ENCODE results near the gene NSD1.
"Not testable (repeated sequence)": the region's sequence is repeated elsewhere in the genome, so short reads cannot be mapped to it uniquely, and the experiment has no call there.

Gene NSD1

GRCh38 chr5:177300236-177300880 lies 166.8 kb downstream of the NSD1 start:
- peak overlapping the region; percentile 92 for H3K27ac Mint-ChIP-seq
- peak overlapping the region; percentile 66 to 69 for H3K4me3 Mint-ChIP-seq
- H3K36me3 Mint-ChIP-seq, result peaks cover 22 to 51% of the 10 kb centered on the region in 2 donors
- ATAC-seq (replicated peaks) (peak; percentile 77), DNase-seq (peak; percentile 74)
- H3K4me1 Mint-ChIP-seq, result peaks cover 60 to 81% of the 10 kb centered on the region in 2 donors
- no peaks in the 10 kb centered on the region for H3K9me3 Mint-ChIP-seq
- H3K27me3 Mint-ChIP-seq, result no peaks in the 10 kb centered on the region

- Mint-ChIP-seq H3K9me3 (no peaks in the 10 kb centered on the region), H3K4me3 (peak overlapping the region in 1 of 2 donors; percentile 90), H3K27me3 (no peaks in the 10 kb centered on the region), H3K36me3 (peaks cover 19 to 51% of the 10 kb centered on the region in 2 donors), H3K4me1 (peaks cover 57 to 81% of the 10 kb centered on the region in 2 donors), H3K27ac (peak overlapping the region; percentile 84)
- no peak for ATAC-seq (replicated peaks)
- DNase-seq, result no peak
These were observed 167.4 kb downstream of the NSD1 start for GRCh38 chr5:177300951-177301350.

- Mint-ChIP-seq H3K27me3 (no peaks in the 10 kb centered on the region), H3K4me1 (peaks cover 56 to 81% of the 10 kb centered on the region in 2 donors), H3K36me3 (peaks cover 19 to 52% of the 10 kb centered on the region in 2 donors)
These were observed 168.1 kb downstream of the NSD1 start for GRCh38 chr5:177301503-177302165.

DNA sequence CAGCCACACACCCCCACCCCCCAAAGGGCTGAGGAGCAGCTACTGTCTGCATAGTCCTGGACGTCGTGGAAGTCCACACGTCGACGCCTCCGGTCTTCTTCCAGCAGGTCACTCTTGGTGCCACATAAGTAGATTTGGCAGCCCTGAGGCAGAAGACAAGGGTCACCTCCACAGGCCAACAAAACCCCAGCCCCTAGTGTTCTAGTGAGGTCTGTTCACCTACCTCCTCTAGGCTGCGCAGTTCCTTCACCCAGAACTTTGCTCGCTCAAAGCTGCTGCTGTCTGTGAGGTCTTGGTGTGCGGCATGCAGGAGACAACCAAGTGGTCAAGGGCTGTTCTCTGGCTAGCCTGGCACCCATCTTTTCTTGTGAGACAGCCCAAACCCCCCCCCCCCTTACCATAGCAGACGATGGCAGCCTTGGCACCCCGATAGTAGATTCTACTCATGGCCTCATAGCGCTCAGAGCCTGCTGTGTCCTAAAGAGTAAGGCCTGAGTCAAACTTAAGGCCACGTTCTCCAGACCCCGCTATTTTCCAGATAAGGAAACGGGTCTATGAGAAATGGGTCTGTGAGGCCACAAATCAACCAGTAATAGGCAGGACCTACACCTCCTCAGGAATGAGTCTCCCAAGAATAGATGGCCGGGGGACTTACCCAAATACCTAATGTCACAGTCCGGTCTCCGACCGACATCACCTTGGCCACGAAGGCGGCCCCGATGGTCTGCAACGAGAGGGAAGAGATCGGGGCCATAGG lies 169.0 kb downstream of the NSD1 start:
- Mint-ChIP-seq H3K36me3 (peaks cover 20 to 50% of the 10 kb centered on the region in 2 donors), H3K4me1 (peaks cover 55 to 83% of the 10 kb centered on the region in 2 donors), H3K27me3 (no peaks in the 10 kb centered on the region), H3K4me3 (peak overlapping the region; percentile 89 to 90), H3K9me3 (no peaks in the 10 kb centered on the region), H3K27ac (peak overlapping the region; percentile 90)
- ATAC-seq (replicated peaks) (no peak), DNase-seq (no peak)

More at GRCh38 chr5:177301503-177302165, 168.1 kb downstream of the NSD1 start:
- H3K27ac Mint-ChIP-seq, result peak overlapping the region; percentile 84
- ATAC-seq (replicated peaks) (peak in 1 of 2 donors; percentile 14), DNase-seq (peak; percentile 39)
- H3K9me3 Mint-ChIP-seq, result no peaks in the 10 kb centered on the region
- peak overlapping the region; percentile 89 to 90 for H3K4me3 Mint-ChIP-seq

GRCh38 chr5:177303121-177303924 lies 169.8 kb downstream of the NSD1 start, which contains the start of the genes PRELID1 and RAB24:
Gene PRELID1 (plus strand): TSS chr5:177303799. CDS start chr5:177303986, 187 bp downstream.
Gene RAB24 (minus strand): TSS chr5:177303719. CDS start chr5:177303288, 431 bp downstream.
- peaks cover 16 to 44% of the 10 kb centered on the region in 2 donors for H3K36me3 Mint-ChIP-seq
- H3K4me1 Mint-ChIP-seq, result peaks cover 52 to 83% of the 10 kb centered on the region in 2 donors
- H3K27me3 Mint-ChIP-seq, result no peaks in the 10 kb centered on the region
- peak within 1 kb of the TSS; percentile 89 to 90 for H3K4me3 Mint-ChIP-seq
- DNase-seq, result peak; percentile 80
- H3K27ac Mint-ChIP-seq, result peak within 1 kb of the TSS; percentile 90
- peak; percentile 69 to 73 for ATAC-seq (replicated peaks)
- H3K9me3 Mint-ChIP-seq, result no peaks in the 10 kb centered on the region

GRCh38 chr5:177303925-177304391 lies 170.4 kb downstream of the NSD1 start:
- Mint-ChIP-seq H3K27me3 (no peaks in the 10 kb centered on the region), H3K4me1 (peaks cover 49 to 80% of the 10 kb centered on the region in 2 donors), H3K36me3 (peaks cover 16 to 44% of the 10 kb centered on the region in 2 donors), H3K27ac (peak overlapping the region; percentile 90), H3K9me3 (no peaks in the 10 kb centered on the region), H3K4me3 (peak overlapping the region; percentile 89 to 90)
- ATAC-seq (replicated peaks), result no peak
- DNase-seq, result no peak

GRCh38 chr5:177304392-177305119 lies 171.0 kb downstream of the NSD1 start:
- Mint-ChIP-seq H3K36me3 (peaks cover 16 to 42% of the 10 kb centered on the region in 2 donors), H3K27ac (peak overlapping the region; percentile 90)
- no peak for DNase-seq

GRCh38 chr5:177306103-177306640 lies 172.6 kb downstream of the NSD1 start:
- H3K9me3 Mint-ChIP-seq; H3K27me3 Mint-ChIP-seq; DNase-seq; ATAC-seq (replicated peaks): not testable (repeated sequence)
- Mint-ChIP-seq H3K4me1 (peaks cover 44 to 73% of the 10 kb centered on the region in 2 donors), H3K36me3 (peaks cover 14 to 43% of the 10 kb centered on the region in 2 donors), H3K4me3 (peak overlapping the region in 1 of 2 donors; percentile 25), H3K27ac (peak overlapping the region; percentile 14)

More at GRCh38 chr5:177304392-177305119, 171.0 kb downstream of the NSD1 start:
- Mint-ChIP-seq H3K9me3 (no peaks in the 10 kb centered on the region), H3K4me3 (peak overlapping the region; percentile 89 to 90), H3K27me3 (no peaks in the 10 kb centered on the region), H3K4me1 (peaks cover 48 to 74% of the 10 kb centered on the region in 2 donors)
- no peak for ATAC-seq (replicated peaks)

- Mint-ChIP-seq H3K4me3 (no peak overlapping the region), H3K27ac (peak overlapping the region; percentile 14), H3K36me3 (peaks cover 14 to 38% of the 10 kb centered on the region in 2 donors), H3K27me3 (peaks cover 0 to 4% of the 10 kb centered on the region in 2 donors), H3K9me3 (no peaks in the 10 kb centered on the region), H3K4me1 (peaks cover 40 to 73% of the 10 kb centered on the region in 2 donors)
- ATAC-seq (replicated peaks) (no peak), DNase-seq (no peak)
These were observed 173.3 kb downstream of the NSD1 start for GRCh38 chr5:177306674-177307543.

DNA sequence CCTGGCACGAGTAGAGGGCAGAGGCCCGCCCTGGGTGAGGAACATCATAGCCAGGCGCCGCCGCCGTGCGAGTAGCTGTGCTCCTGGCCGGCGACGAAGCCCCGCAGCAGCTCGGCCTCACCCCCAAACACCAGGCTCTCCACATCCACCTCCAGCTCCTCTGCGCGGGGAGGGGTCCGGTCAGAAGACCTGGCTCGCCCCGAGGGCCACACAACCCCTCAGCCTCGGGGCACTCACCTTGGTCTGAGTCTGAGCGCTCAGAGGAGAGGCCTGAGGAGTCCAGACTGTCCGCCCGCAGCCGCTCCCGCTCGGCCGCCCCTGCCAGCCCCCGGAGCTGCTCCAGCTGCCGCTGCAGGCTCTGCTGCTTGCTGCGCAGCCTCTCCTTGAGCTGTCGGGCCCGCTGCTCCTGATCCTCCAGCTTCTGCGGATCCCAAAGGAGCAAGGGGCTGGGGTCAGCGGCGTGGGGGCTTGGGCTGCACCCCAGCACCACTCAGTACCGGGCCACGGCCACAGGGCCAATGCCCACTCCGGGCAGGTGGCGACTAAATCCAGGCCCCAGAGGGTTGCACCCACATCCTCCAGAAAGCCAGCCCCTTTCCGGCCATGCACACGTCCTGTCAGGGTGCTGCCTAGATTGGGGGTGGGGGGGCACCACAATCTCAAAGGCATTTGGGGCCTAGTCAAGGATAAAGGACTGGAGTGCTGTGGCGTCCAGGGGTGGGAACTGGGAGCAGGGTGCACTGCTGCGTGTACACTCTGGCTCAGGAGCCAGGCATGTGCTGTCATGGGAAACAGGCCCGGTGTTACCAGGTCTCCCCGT lies 174.2 kb downstream of the NSD1 start:
- no peak overlapping the region for H3K27ac Mint-ChIP-seq
- ATAC-seq (replicated peaks) (no peak), DNase-seq (no peak)
- no peak overlapping the region for H3K4me3 Mint-ChIP-seq
- no peaks in the 10 kb centered on the region for H3K9me3 Mint-ChIP-seq
- peaks cover 0 to 4% of the 10 kb centered on the region in 2 donors for H3K27me3 Mint-ChIP-seq
- peaks cover 37 to 73% of the 10 kb centered on the region in 2 donors for H3K4me1 Mint-ChIP-seq
- peaks cover 14 to 38% of the 10 kb centered on the region in 2 donors for H3K36me3 Mint-ChIP-seq

DNA sequence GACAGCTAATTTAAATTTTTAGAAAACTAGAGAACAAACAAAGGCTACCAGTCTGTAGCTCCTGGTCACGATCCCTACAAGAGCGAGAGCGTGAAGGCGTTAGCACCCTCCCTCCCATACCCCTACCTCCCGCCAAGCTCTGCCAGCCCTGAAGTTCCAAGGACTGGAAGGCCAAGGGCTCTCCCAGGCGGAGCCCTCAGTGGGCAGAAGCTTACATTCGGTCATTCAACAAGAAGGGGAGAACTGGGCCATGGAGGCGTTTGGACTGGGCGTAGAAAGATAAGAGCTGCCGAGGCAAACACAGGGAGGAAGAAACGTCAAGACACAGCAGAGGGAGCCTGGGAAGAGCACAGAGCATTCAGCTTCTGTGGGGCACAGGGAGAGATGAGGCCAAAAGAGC lies 175.2 kb downstream of the NSD1 start:
- H3K4me3 Mint-ChIP-seq, result no peak overlapping the region

More for the DNA sequence above, 175.2 kb downstream of the NSD1 start:
- no peak overlapping the region for H3K27ac Mint-ChIP-seq
- peaks cover 0 to 4% of the 10 kb centered on the region in 2 donors for H3K27me3 Mint-ChIP-seq
- H3K36me3 Mint-ChIP-seq, result peaks cover 11 to 38% of the 10 kb centered on the region in 2 donors
- DNase-seq (no peak), ATAC-seq (replicated peaks) (no peak)
- no peaks in the 10 kb centered on the region for H3K9me3 Mint-ChIP-seq
- peaks cover 38 to 70% of the 10 kb centered on the region in 2 donors for H3K4me1 Mint-ChIP-seq

All from stimulated activated naive B cell treated with anti-CD40 and anti-IgM and Interleukin-4, amounts not matched to agents 10 μg/mL and 1 μg/mL and 100 μg/mL, for 72 hours (primary cell).